ENCODE measurements around the gene DAB2. TPM values are rescaled to one million over a fixed set of nuclear protein-coding genes. Genes with fewer than 3 reads are reported as not detected.

DAB2 gene
- total RNA-seq, 4 donors from 2014 or later, result 30.8 to 121 (median 47.4) TPM

- no peaks in the 10 kb centered on the region for H3K9me3 ChIP-seq
- TF ChIP-seq POLR2A (IDR thresholded peaks at IDR 0.05) (no peak), POLR2AphosphoS5 (IDR thresholded peaks at IDR 0.05) (no peak), EP300 (IDR thresholded peaks at IDR 0.05) (no peak)
- TF ChIP-seq, protein P1, sequence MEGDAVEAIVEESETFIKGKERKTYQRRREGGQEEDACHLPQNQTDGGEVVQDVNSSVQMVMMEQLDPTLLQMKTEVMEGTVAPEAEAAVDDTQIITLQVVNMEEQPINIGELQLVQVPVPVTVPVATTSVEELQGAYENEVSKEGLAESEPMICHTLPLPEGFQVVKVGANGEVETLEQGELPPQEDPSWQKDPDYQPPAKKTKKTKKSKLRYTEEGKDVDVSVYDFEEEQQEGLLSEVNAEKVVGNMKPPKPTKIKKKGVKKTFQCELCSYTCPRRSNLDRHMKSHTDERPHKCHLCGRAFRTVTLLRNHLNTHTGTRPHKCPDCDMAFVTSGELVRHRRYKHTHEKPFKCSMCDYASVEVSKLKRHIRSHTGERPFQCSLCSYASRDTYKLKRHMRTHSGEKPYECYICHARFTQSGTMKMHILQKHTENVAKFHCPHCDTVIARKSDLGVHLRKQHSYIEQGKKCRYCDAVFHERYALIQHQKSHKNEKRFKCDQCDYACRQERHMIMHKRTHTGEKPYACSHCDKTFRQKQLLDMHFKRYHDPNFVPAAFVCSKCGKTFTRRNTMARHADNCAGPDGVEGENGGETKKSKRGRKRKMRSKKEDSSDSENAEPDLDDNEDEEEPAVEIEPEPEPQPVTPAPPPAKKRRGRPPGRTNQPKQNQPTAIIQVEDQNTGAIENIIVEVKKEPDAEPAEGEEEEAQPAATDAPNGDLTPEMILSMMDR (IDR thresholded peaks at IDR 0.05), result no peak
- no peaks in the 10 kb centered on the region for H3K4me1 ChIP-seq
- WGBS, 2 donors (ENCODE audit: low coverage in 1 of 2), result 49 to 68% methylated on average over 3 of the region's 3 CpGs
- H3K27ac ChIP-seq, result no peak overlapping the region
- H3K4me3 ChIP-seq, result no peak overlapping the region
- peaks cover 0 to 26% of the 10 kb centered on the region in 2 donors for H3K36me3 ChIP-seq
- no peak for ATAC-seq
- no peaks in the 10 kb centered on the region for H3K27me3 ChIP-seq
Observed at GRCh38 chr5:39367711-39368110, 57.1 kb downstream of the DAB2 start.

- H3K9me3 ChIP-seq, result no peaks in the 10 kb centered on the region
- H3K4me3 ChIP-seq, result no peak within 1 kb of the TSS
- H3K36me3 ChIP-seq, result no peaks in the 10 kb centered on the region
- no peaks in the 10 kb centered on the region for H3K27me3 ChIP-seq
- no peaks in the 10 kb centered on the region for H3K4me1 ChIP-seq
- no peak for ATAC-seq
- WGBS, 2 donors (ENCODE audit: low coverage in 1 of 2), result 29 to 70% methylated on average over 1 to 5 of the region's 6 CpGs
- no peak within 1 kb of the TSS for H3K27ac ChIP-seq
- TF ChIP-seq EP300 (IDR thresholded peaks at IDR 0.05), result no peak
- TF ChIP-seq, protein P1 (IDR thresholded peaks at IDR 0.05), result no peak
- no peak for TF ChIP-seq POLR2AphosphoS5 (IDR thresholded peaks at IDR 0.05)
Observed at GRCh38 chr5:39364367-39364766, 60.4 kb downstream of the DAB2 start, which contains the start of gene C9. TSS of gene C9 (minus strand) at chr5:39364495. CDS start at chr5:39364464, 31 bp downstream.

GRCh38 chr5:39363217-39363616, 61.6 kb downstream of the DAB2 start:
- H3K9me3 ChIP-seq, result no peaks in the 10 kb centered on the region
- no peaks in the 10 kb centered on the region for H3K36me3 ChIP-seq
- no peak overlapping the region for H3K4me3 ChIP-seq
- no peak for TF ChIP-seq POLR2A (IDR thresholded peaks at IDR 0.05)
- TF ChIP-seq POLR2AphosphoS5 (IDR thresholded peaks at IDR 0.05), result no peak
- TF ChIP-seq, protein P1 (IDR thresholded peaks at IDR 0.05), result no peak
- no peak for TF ChIP-seq EP300 (IDR thresholded peaks at IDR 0.05)
- H3K4me1 ChIP-seq, result no peaks in the 10 kb centered on the region
- no peak overlapping the region for H3K27ac ChIP-seq
- no peaks in the 10 kb centered on the region for H3K27me3 ChIP-seq
- WGBS, 2 donors (ENCODE audit: low coverage in 1 of 2), result 77 to 84% methylated on average over 3 to 4 of the region's 4 CpGs
- no peak for ATAC-seq

GRCh38 chr5:39362646-39363045, 62.1 kb downstream of the DAB2 start:
- WGBS, 2 donors (ENCODE audit: low coverage in 1 of 2), result 76 to 86% methylated on average over 2 to 4 of the region's 8 CpGs
- TF ChIP-seq, protein P1 (IDR thresholded peaks at IDR 0.05), result no peak
- TF ChIP-seq EP300 (IDR thresholded peaks at IDR 0.05), result no peak

DNA sequence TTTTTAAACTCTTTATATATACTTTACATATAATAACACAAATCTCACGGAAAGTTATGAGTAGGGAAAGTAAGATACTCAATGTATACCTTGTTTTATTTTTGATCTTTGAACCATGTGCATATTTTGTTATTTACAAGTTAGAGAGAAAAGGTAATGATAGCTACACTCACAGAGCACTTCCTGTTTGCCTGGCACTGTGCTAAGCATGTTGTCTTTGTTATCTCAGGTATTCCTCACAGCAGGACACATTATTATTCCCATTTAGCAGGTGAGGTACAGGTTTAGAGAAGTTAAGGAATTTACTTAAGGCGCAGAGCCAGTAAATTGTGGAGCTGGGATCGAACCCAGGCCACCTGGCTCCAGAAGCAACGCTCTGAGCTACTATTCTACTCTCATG, 63.5 kb downstream of the DAB2 start:
- Histone ChIP-seq H3K9me3 (no peaks in the 10 kb centered on the region), H3K4me3 (no peak overlapping the region), H3K4me1 (no peaks in the 10 kb centered on the region), H3K27ac (no peak overlapping the region), H3K27me3 (peaks cover 4% of the 10 kb centered on the region), H3K36me3 (no peaks in the 10 kb centered on the region)
- 88 to 92% methylated on average over 4 of the region's 4 CpGs for WGBS, 2 donors (ENCODE audit: low coverage in 1 of 2)
- no peak for TF ChIP-seq EP300 (IDR thresholded peaks at IDR 0.05)
- TF ChIP-seq POLR2A (IDR thresholded peaks at IDR 0.05), result no peak
- TF ChIP-seq, protein P1 (IDR thresholded peaks at IDR 0.05), result no peak
- TF ChIP-seq POLR2AphosphoS5 (IDR thresholded peaks at IDR 0.05), result no peak
- ATAC-seq, result no peak

More at GRCh38 chr5:39362646-39363045, 62.1 kb downstream of the DAB2 start:
- Histone ChIP-seq H3K9me3 (no peaks in the 10 kb centered on the region), H3K27ac (no peak overlapping the region), H3K4me3 (no peak overlapping the region), H3K4me1 (no peaks in the 10 kb centered on the region), H3K27me3 (peaks cover 3% of the 10 kb centered on the region), H3K36me3 (no peaks in the 10 kb centered on the region)
- ATAC-seq, result no peak

Data from gastroesophageal sphincter (tissue), 4 donors.